Neuronal stem cell (in vitro differentiated cells): ENCODE results near the gene STPG1.

ENCODE experiments used
- DNase-seq: peaks from one replicate; pipeline ENCODE4 v3.0.0-alpha.2; 2013; ENCODE audit warnings: low spot score
- H2AFZ ChIP-seq: one replicate; pipeline ENCODE4 v1.6.1; 2013; ENCODE audit warnings: mild to moderate bottlenecking, low read length, inconsistent platforms
- H2AK5ac ChIP-seq: 2 replicates; pipeline ENCODE4 v1.6.1; 2013; ENCODE audit warnings: low read depth, mild to moderate bottlenecking, inconsistent platforms, low read length, moderate library complexity, mixed read lengths
- H2BK120ac ChIP-seq: 2 replicates; pipeline ENCODE4 v1.6.1; 2013; ENCODE audit warnings: low read depth, mild to moderate bottlenecking, inconsistent platforms, low read length, moderate library complexity, mixed read lengths
- H2BK12ac ChIP-seq: one replicate; pipeline ENCODE4 v1.6.1; 2013; ENCODE audit warnings: low read length, inconsistent platforms
- H2BK15ac ChIP-seq: 2 replicates; pipeline ENCODE4 v1.6.1; 2013; ENCODE audit warnings: mild to moderate bottlenecking, low read length, inconsistent platforms, mixed read lengths
- H2BK5ac ChIP-seq: one replicate; pipeline ENCODE4 v1.6.1; 2013; ENCODE audit warnings: inconsistent platforms, mild to moderate bottlenecking, low read length, moderate library complexity
- H3K14ac ChIP-seq: one replicate; pipeline ENCODE4 v1.6.1; 2013; ENCODE audit warnings: low read length, inconsistent platforms
- H3K18ac ChIP-seq: 2 replicates; pipeline ENCODE4 v1.6.1; 2013; ENCODE audit warnings: low read length, inconsistent platforms
- H3K23ac ChIP-seq: 2 replicates; pipeline ENCODE4 v1.6.1; 2013; ENCODE audit warnings: low read depth, mild to moderate bottlenecking, mixed read lengths, low read length, inconsistent platforms; ENCODE audit not compliant: poor library complexity
- H3K27ac ChIP-seq: replicated peaks from 3 replicates; pipeline ENCODE4 v1.5.1; 2013; ENCODE audit warnings: low read length, inconsistent platforms
- H3K27me3 ChIP-seq, 3 experiments: 2 replicates each; pipeline ENCODE4 v1.6.1; 2013; ENCODE audit warnings: low read length in 3 of 3, mild to moderate bottlenecking in 2 of 3, inconsistent platforms in 1 of 3, low read depth in 1 of 3, mixed read lengths in 1 of 3, moderate library complexity in 1 of 3; ENCODE audit not compliant: control insufficient read depth in 3 of 3, insufficient read depth in 3 of 3
- H3K36me3 ChIP-seq, 2 donors: replicated peaks in 1 of 2; 2 replicates each; pipeline ENCODE4 v1.6.1; 2013; ENCODE audit warnings: low read length in 2 of 2; ENCODE audit not compliant: control insufficient read depth in 2 of 2, insufficient read depth in 2 of 2
- H3K4ac ChIP-seq: 2 replicates; pipeline ENCODE4 v1.6.1; 2013; ENCODE audit warnings: inconsistent platforms, mild to moderate bottlenecking, low read length, moderate library complexity
- H3K4me1 ChIP-seq, 2 donors: 1 replicate in 1 of 2; 2 replicates in 1 of 2; pipeline ENCODE4 v1.6.1; 2013; ENCODE audit warnings: low read length in 2 of 2, low read depth in 1 of 2; ENCODE audit not compliant: control insufficient read depth in 2 of 2, insufficient read depth in 1 of 2
- H3K4me2 ChIP-seq: one replicate; pipeline ENCODE4 v1.6.1; 2013; ENCODE audit warnings: mild to moderate bottlenecking, low read length, inconsistent platforms; ENCODE audit not compliant: insufficient read depth, poor library complexity, severe bottlenecking
- H3K4me3 ChIP-seq, 2 donors: 2 replicates each; pipeline ENCODE4 v1.5.1; 2013; ENCODE audit warnings: low read length in 2 of 2, mild to moderate bottlenecking in 2 of 2, inconsistent platforms in 1 of 2, moderate library complexity in 1 of 2
- H3K79me1 ChIP-seq: one replicate; pipeline ENCODE4 v1.6.1; 2013; ENCODE audit warnings: low read depth, mild to moderate bottlenecking, inconsistent platforms, low read length, moderate library complexity
- H3K9ac ChIP-seq: one replicate; pipeline ENCODE4 v1.6.1; 2013; ENCODE audit warnings: mild to moderate bottlenecking, low read depth, low read length, inconsistent platforms; ENCODE audit not compliant: poor library complexity
- H3K9me3 ChIP-seq, 2 donors: replicated peaks in 1 of 2; 2 replicates each; pipeline versions ENCODE3 to v1.6.1; 2013; ENCODE audit warnings: low read length in 2 of 2, mild to moderate bottlenecking in 2 of 2, inconsistent platforms in 1 of 2, low read depth in 1 of 2, mixed read lengths in 1 of 2, moderate library complexity in 1 of 2; ENCODE audit not compliant: control insufficient read depth in 2 of 2, insufficient read depth in 1 of 2
- H4K8ac ChIP-seq: one replicate; pipeline ENCODE4 v1.6.1; 2013; ENCODE audit warnings: low read depth, mild to moderate bottlenecking, inconsistent platforms, low read length, moderate library complexity
- H4K91ac ChIP-seq: one replicate; pipeline ENCODE4 v1.6.1; 2013; ENCODE audit warnings: low read length, low read depth, mild to moderate bottlenecking, inconsistent platforms; ENCODE audit not compliant: poor library complexity
- WGBS, 2 donors: extraction: QIAGEN DNeasy Blood & Tissue Kit; methylation state at CpG; one replicate each; pipeline ENCODE4 v1.1.7; 2013; ENCODE audit warnings: missing lambda C conversion rate in 2 of 2, mixed read lengths in 1 of 2; ENCODE audit not compliant: insufficient read length in 2 of 2, insufficient replicate concordance in 1 of 2; ENCODE audit errors: extremely low coverage in 2 of 2; 5-methylcytosine and 5-hydroxymethylcytosine counted together

Gene STPG1

DNA sequence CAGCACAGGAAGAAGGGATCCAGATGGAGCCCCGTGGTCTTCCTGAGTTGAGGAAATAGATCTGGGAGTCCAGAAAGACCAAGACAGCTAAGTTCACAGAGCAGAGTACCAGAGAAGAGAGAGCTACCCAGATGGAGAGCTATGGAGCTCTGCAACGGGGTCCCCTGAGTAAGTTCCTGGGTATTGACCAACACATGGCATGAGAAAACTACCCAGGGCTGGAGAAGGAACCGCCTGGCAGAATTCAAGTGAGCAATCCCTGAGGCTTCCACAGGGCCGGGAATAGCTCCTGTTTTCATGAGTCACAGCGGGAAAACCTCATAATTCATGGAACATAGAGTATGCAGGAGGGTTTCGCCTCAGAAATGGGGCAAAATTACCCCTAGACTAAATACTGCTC is 19.7 kb downstream of the STPG1 start:
- Histone ChIP-seq H3K23ac (no peak overlapping the region), H3K27ac (no peak overlapping the region), H2BK5ac (no peak overlapping the region), H3K9ac (no peak overlapping the region), H3K14ac (no peak overlapping the region), H3K79me1 (peaks cover 2% of the 10 kb centered on the region), H4K91ac (no peak overlapping the region), H3K27me3 (no peaks in the 10 kb centered on the region), H3K36me3 (no peaks in the 10 kb centered on the region), H2AK5ac (no peak overlapping the region), H4K8ac (no peak overlapping the region), H2AFZ (no peak overlapping the region), H2BK12ac (no peak overlapping the region), H3K4me2 (no peak overlapping the region), H3K4me1 (no peaks in the 10 kb centered on the region), H3K4ac (no peak overlapping the region), H2BK15ac (no peak overlapping the region), H2BK120ac (no peak overlapping the region), H3K18ac (no peak overlapping the region), H3K9me3 (no peaks in the 10 kb centered on the region), H3K4me3 (no peak overlapping the region)
- no CpG with 5 or more reads among the region's 6 CpGs for WGBS, 2 donors
- DNase-seq, result no peak

DNA sequence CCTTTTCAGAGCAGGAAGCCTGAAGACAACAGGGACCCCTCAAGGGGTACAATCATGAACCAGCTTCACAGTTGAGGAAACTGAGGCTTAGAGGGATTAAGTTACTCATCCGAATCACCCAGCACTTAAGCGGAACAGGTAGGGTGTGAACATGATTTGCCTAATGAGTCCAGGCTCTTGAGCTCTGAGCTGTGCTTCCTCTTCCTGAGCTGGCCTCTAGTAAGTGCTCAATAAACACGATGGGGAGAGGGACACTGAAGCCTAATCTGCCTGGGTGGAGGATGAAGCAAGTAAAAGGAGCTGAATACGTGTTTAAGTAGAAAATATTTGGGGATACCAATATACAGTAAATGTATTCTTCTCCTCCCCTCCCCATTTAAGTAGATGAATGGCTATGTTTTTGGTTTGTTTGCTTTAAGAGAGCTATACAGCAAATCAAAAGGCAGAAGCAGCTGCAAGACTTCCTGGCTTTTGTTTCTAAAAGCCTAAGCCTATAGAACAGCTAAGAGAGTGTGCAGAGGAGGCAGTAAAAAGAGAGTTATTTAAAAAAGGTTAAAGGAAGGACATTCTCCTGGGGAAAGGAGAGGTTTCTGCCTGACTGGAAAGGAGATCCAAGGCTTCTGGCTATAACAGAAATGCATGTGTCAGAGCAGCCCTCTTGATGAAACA is 20.5 kb downstream of the STPG1 start:
- Histone ChIP-seq H2AFZ (no peak overlapping the region), H4K91ac (no peak overlapping the region), H3K4me1 (no peaks in the 10 kb centered on the region), H2BK12ac (no peak overlapping the region), H3K27ac (no peak overlapping the region), H3K18ac (no peak overlapping the region), H3K79me1 (peaks cover 2% of the 10 kb centered on the region), H3K4me2 (no peak overlapping the region), H3K23ac (no peak overlapping the region), H4K8ac (no peak overlapping the region), H2BK120ac (no peak overlapping the region), H3K27me3 (no peaks in the 10 kb centered on the region), H3K4me3 (no peak overlapping the region), H2BK15ac (no peak overlapping the region), H3K4ac (no peak overlapping the region), H3K9ac (no peak overlapping the region), H3K36me3 (no peaks in the 10 kb centered on the region), H2AK5ac (no peak overlapping the region), H3K9me3 (no peaks in the 10 kb centered on the region), H3K14ac (no peak overlapping the region), H2BK5ac (no peak overlapping the region)
- DNase-seq, result no peak
- WGBS, 2 donors, result no CpG with 5 or more reads among the region's 4 CpGs

DNA sequence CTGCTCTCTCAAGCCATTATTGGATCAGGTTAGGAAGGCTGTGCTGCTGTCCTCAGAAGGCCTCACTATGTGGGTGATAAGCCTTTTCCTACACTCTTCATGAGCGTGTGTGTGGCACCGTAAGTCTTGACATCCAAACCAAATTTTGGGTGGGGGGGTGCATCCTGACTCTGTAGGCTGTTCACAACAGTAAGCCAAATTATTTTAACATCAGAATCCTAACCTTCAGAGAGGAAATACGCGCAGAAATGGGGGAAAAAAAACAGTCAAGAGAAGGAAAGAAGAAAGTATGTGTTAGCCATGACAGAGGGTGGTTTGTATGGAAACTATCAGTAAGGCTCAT is 21.0 kb downstream of the STPG1 start:
- no peak overlapping the region for H4K91ac ChIP-seq
- WGBS, 2 donors, result no CpG with 5 or more reads among the region's 4 CpGs
- no peak overlapping the region for H2BK15ac ChIP-seq

DNA sequence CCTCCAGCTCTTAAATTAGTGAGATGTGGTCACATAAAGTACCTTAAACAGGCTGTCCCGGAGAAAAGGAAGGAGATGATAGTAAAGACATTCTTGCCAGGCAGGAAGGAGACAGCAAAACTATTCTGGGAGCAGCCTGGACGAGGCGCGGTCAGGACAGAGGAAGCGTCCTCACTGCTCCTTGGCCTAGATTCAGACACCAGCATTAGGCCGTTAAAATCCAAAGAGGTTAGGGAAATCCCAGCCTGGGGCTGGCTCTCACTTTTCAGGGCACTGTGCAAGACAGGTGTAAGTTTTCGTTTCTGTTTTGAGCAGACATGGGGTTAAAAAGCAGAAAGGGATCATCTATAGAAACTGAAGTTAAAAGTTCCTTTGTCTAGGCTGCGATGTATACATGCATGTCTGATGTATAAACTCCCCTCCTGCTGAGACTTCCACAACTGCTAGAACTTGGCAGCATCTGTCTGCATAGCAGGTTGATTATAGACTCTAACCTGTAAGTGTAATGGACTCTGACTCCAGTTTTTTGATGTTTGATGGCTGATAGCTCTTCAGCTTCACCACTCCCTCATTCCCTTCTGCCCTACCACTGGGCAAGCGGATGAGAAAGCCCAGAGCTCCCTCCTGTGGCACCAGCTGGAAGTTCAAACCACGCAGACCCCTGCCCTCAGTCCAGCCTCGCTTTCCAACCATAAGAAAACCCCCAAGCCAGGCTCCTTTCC is 21.5 kb downstream of the STPG1 start:
- Histone ChIP-seq H2BK5ac (no peak overlapping the region), H2AFZ (peak overlapping the region; percentile 53), H4K91ac (no peak overlapping the region), H3K14ac (no peak overlapping the region), H3K36me3 (no peaks in the 10 kb centered on the region), H3K4ac (no peak overlapping the region), H3K23ac (no peak overlapping the region), H2BK12ac (no peak overlapping the region), H3K27ac (no peak overlapping the region), H3K9ac (no peak overlapping the region), H2BK120ac (no peak overlapping the region), H3K4me1 (no peaks in the 10 kb centered on the region), H3K79me1 (peaks cover 2% of the 10 kb centered on the region), H3K27me3 (no peaks in the 10 kb centered on the region), H3K9me3 (no peaks in the 10 kb centered on the region), H2AK5ac (no peak overlapping the region), H3K18ac (no peak overlapping the region), H3K4me3 (no peak overlapping the region), H3K4me2 (no peak overlapping the region), H2BK15ac (no peak overlapping the region), H4K8ac (no peak overlapping the region)
- WGBS, 2 donors, result no CpG with 5 or more reads among the region's 11 CpGs
- peak; percentile 58 for DNase-seq

More for the DNA sequence above, 21.0 kb downstream of the STPG1 start:
- no peaks in the 10 kb centered on the region for H3K9me3 ChIP-seq
- no peaks in the 10 kb centered on the region for H3K36me3 ChIP-seq
- peak overlapping the region; percentile 53 for H2AFZ ChIP-seq
- H3K79me1 ChIP-seq, result peaks cover 2% of the 10 kb centered on the region
- H2AK5ac ChIP-seq, result no peak overlapping the region
- H3K4ac ChIP-seq, result no peak overlapping the region
- H2BK12ac ChIP-seq, result no peak overlapping the region
- no peak for DNase-seq
- no peak overlapping the region for H3K18ac ChIP-seq
- no peak overlapping the region for H2BK120ac ChIP-seq
- H3K4me1 ChIP-seq, result no peaks in the 10 kb centered on the region
- no peak overlapping the region for H3K14ac ChIP-seq
- H3K4me2 ChIP-seq, result no peak overlapping the region
- no peak overlapping the region for H3K9ac ChIP-seq
- H4K8ac ChIP-seq, result no peak overlapping the region
- H3K27ac ChIP-seq, result no peak overlapping the region
- no peak overlapping the region for H2BK5ac ChIP-seq
- no peak overlapping the region for H3K4me3 ChIP-seq
- no peak overlapping the region for H3K23ac ChIP-seq
- no peaks in the 10 kb centered on the region for H3K27me3 ChIP-seq
